GM12878 (cell line): ENCODE data around the gene NCF2. TPM values are rescaled to one million over a fixed set of nuclear protein-coding genes. Genes with fewer than 3 reads are reported as not detected.

Experiments
- ASH2L ChIP-seq: fragments of 300-600, 200-600 bp; sonication (generic); IDR thresholded peaks from 2 replicates; pipeline ENCODE4 v1.6.1; 2017; ENCODE audit warnings: low read depth, mild to moderate bottlenecking, borderline replicate concordance
- BACH1 ChIP-seq: fragments of 450-650 bp; IDR thresholded peaks from 2 replicates; pipeline ENCODE4 v1.6.1; 2017; ENCODE audit warnings: mild to moderate bottlenecking, borderline replicate concordance
- CTCF ChIP-seq, 3 experiments: IDR thresholded peaks in 2 of 3; conservative IDR thresholded peaks in 1 of 3; 2 replicates each; pipeline ENCODE4 v1.5.1; 2011; ENCODE audit warnings: low read depth in 3 of 3, low read length in 3 of 3, mild to moderate bottlenecking in 3 of 3, control low read depth in 2 of 3, moderate library complexity in 2 of 3, inconsistent platforms in 1 of 3, mixed read lengths in 1 of 3; ENCODE audit not compliant: control insufficient read depth in 2 of 3, insufficient read depth in 1 of 3; ENCODE audit errors: extremely low read depth in 1 of 3
- EP300 ChIP-seq, 2 experiments: fragments of 150-350 bp in 1 of 2; IDR thresholded peaks; 2 replicates each; pipeline ENCODE4 v1.6.1; 2011 to 2012; ENCODE audit warnings: low read depth in 2 of 2, low read length in 2 of 2, borderline replicate concordance in 1 of 2, improper control_type of control experiment in 1 of 2, inconsistent platforms in 1 of 2; ENCODE audit not compliant: control insufficient read depth in 1 of 2
- ESRRA ChIP-seq: IDR thresholded peaks from 2 replicates; pipeline ENCODE4 v1.6.1; 2012; ENCODE audit warnings: mild to moderate bottlenecking, low read length, improper control_type of control experiment
- EZH2 ChIP-seq: IDR thresholded peaks from 2 replicates; pipeline ENCODE4 v1.6.1; 2012; ENCODE audit warnings: low read depth, mild to moderate bottlenecking, control low read depth, inconsistent platforms, low read length, borderline replicate concordance; ENCODE audit not compliant: control insufficient read depth
- FOS ChIP-seq: IDR thresholded peaks from 3 replicates; pipeline ENCODE4 v1.6.1; 2011; ENCODE audit warnings: borderline replicate concordance; ENCODE audit not compliant: insufficient read length; ENCODE audit errors: extremely low read depth
- HDAC6 ChIP-seq: fragments of 200-600 bp; sonication (generic); IDR thresholded peaks from one replicate; pipeline ENCODE4 v1.8.0; 2017; ENCODE audit warnings: antibody characterized with exemption; ENCODE audit not compliant: unreplicated experiment
- JUNB ChIP-seq: IDR thresholded peaks from 2 replicates; pipeline ENCODE4 v1.6.1; 2016; ENCODE audit warnings: antibody characterized with exemption, mild to moderate bottlenecking
- JUND ChIP-seq: IDR thresholded peaks from 2 replicates; pipeline ENCODE4 v1.6.1; 2012; ENCODE audit warnings: low read depth, mild to moderate bottlenecking, low read length, improper control_type of control experiment, moderate library complexity
- LARP7 ChIP-seq: fragments of 450-650 bp; IDR thresholded peaks from 2 replicates; pipeline ENCODE4 v1.6.1; 2017; ENCODE audit warnings: mild to moderate bottlenecking
- MYB ChIP-seq: fragments of 150-350 bp; IDR thresholded peaks from 2 replicates; pipeline ENCODE4 v1.6.1; 2014; ENCODE audit warnings: mild to moderate bottlenecking, low read depth, low read length, borderline replicate concordance
- NFYB ChIP-seq: IDR thresholded peaks from 2 replicates; pipeline ENCODE4 v1.6.1; 2011; ENCODE audit warnings: low read depth, mild to moderate bottlenecking, low read length, improper control_type of control experiment, moderate library complexity; ENCODE audit not compliant: insufficient read depth
- PRDM15 ChIP-seq: fragments of 450-650 bp; formaldehyde crosslinking; IDR thresholded peaks from 2 replicates; pipeline ENCODE4 v1.4.0; 2020; ENCODE audit warnings: mild to moderate bottlenecking, moderate library complexity
- RAD21 ChIP-seq: IDR thresholded peaks from 2 replicates; pipeline ENCODE4 v1.6.1; 2011; ENCODE audit warnings: mild to moderate bottlenecking, low read depth, low read length, moderate library complexity; ENCODE audit not compliant: insufficient read depth
- RUNX3 ChIP-seq: IDR thresholded peaks from 2 replicates; pipeline ENCODE4 v1.6.1; 2012; ENCODE audit warnings: low read length, inconsistent platforms
- SIX5 ChIP-seq: IDR thresholded peaks from 2 replicates; pipeline ENCODE4 v1.6.1; 2011; ENCODE audit warnings: mild to moderate bottlenecking, low read depth, low read length, moderate library complexity; ENCODE audit not compliant: severe bottlenecking
- SMAD5 ChIP-seq: IDR thresholded peaks from 2 replicates; pipeline ENCODE4 v1.6.1; 2016; ENCODE audit warnings: antibody characterized with exemption, low read depth
- YY1 ChIP-seq: IDR thresholded peaks from 2 replicates; pipeline ENCODE4 v1.6.1; 2011; ENCODE audit warnings: low read depth, mild to moderate bottlenecking, low read length
- ZBED1 ChIP-seq: IDR thresholded peaks from 2 replicates; pipeline ENCODE4 v1.6.1; 2016; ENCODE audit warnings: borderline replicate concordance
- ZNF274 ChIP-seq: IDR thresholded peaks from one replicate; pipeline ENCODE4 v1.8.0; 2011; ENCODE audit not compliant: insufficient read length, insufficient read depth
- ZZZ3 ChIP-seq: IDR thresholded peaks from 2 replicates; pipeline ENCODE4 v1.6.1; 2011; ENCODE audit warnings: low read depth; ENCODE audit not compliant: control insufficient read depth, insufficient read length
- polyA plus RNA-seq, 11 experiments: library from polyadenylated mRNA; depleted of rRNA in 4 of 11; unstranded in 6 of 11; stranded (reverse) in 5 of 11; fragments of >200 nt; fragmentation: Nextera tagmentation in 4 of 11; fragmentation: Illumina TruSeq in 1 of 11; extraction: Ambion mirVana in 4 of 11; extraction: Trizol in 1 of 11; gene quantifications; 1 replicate in 1 of 11; 2 replicates in 10 of 11; pipeline versions ENCODE4 v1.2.1 to v1.2.3, GENCODE V29; 2011 to 2016; ENCODE audit warnings: inconsistent platforms in 2 of 11, missing spikeins in 2 of 11, low read depth in 1 of 11
- total RNA-seq, 4 experiments: library from RNA; depleted of rRNA in 3 of 4; stranded (reverse); fragments of >200 nt in 3 of 4; fragmentation: Illumina TruSeq in 1 of 4; extraction: Trizol in 1 of 4; gene quantifications; 2 replicates each; pipeline versions ENCODE4 v1.2.1 to v1.2.3, GENCODE V29; 2013 to 2021
- TF ChIP-seq, protein P1 (sequence below): fragments of 450-650 bp; IDR thresholded peaks from 2 replicates; pipeline ENCODE4 v1.6.1; 2017; ENCODE audit warnings: borderline replicate concordance
- TF ChIP-seq, protein P2 (sequence below): IDR thresholded peaks from 2 replicates; pipeline ENCODE4 v1.6.1; 2012; ENCODE audit warnings: low read length, inconsistent platforms

Gene NCF2
- total and polyA plus RNA-seq, 10 of the 15 experiments (the other 5 are each of a cell fraction or from before 2014, with no cell fraction given) = 31.4 to 256 (median 77.1) TPM

DNA sequence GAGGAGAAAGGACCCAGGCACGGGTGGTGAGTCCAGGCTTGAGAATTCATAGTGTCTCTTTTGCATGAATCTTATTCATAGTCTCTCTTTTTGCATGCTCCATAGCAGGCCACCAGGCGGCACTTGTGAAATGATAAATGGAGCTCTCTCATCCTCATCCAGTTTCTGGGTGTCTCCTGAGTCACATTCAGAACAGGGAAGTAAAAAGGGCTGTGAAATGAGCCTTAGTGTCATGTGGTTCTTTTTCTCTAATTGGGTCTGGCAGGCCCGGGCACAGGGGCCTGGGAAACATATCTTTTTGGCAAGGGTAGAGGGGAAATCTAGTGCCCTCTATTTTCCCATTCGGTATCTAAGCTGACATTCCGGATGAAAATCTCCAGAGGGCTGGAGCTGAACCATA is 19.1 kb upstream of the NCF2 start (continued):
- TF ChIP-seq, protein P1, sequence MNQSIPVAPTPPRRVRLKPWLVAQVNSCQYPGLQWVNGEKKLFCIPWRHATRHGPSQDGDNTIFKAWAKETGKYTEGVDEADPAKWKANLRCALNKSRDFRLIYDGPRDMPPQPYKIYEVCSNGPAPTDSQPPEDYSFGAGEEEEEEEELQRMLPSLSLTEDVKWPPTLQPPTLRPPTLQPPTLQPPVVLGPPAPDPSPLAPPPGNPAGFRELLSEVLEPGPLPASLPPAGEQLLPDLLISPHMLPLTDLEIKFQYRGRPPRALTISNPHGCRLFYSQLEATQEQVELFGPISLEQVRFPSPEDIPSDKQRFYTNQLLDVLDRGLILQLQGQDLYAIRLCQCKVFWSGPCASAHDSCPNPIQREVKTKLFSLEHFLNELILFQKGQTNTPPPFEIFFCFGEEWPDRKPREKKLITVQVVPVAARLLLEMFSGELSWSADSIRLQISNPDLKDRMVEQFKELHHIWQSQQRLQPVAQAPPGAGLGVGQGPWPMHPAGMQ = no peak
- TF ChIP-seq JUND (no peak), BACH1 (no peak), JUNB (no peak; the same call in 1 of the 2 replicates), HDAC6 (no peak), CTCF (IDR thresholded peaks at IDR 0.05 in 2 of 3, conservative IDR thresholded peaks at IDR 0.05 in 1 of 3; ENCODE audit: control insufficient read depth in 2 of 3, extremely low read depth in 1 of 3, insufficient read depth in 1 of 3, low read depth in 3 of 3, low read length in 3 of 3) (peak; percentile 69 to 76 (median 72)), LARP7 (no peak), SMAD5 (no peak), FOS (no peak), ASH2L (no peak), ZZZ3 (no peak), RAD21 (peak; percentile 70), RUNX3 (no peak), NFYB (no peak), ZBED1 (peak; percentile 42; the same call in 1 of the 2 replicates), ZNF274 (no peak), YY1 (peak; percentile 57; the same call in 1 of the 2 replicates), ESRRA (no peak), SIX5 (no peak), MYB (no peak), EZH2 (no peak), PRDM15 (no peak), EP300 (IDR thresholded peaks at IDR 0.05; ENCODE audit: borderline replicate concordance in 1 of 2, control insufficient read depth in 1 of 2, low read depth in 2 of 2, low read length in 2 of 2) (peak in 1 of 2 experiments; percentile 57; a peak in 1 of 4 replicates)
- TF ChIP-seq, protein P2, sequence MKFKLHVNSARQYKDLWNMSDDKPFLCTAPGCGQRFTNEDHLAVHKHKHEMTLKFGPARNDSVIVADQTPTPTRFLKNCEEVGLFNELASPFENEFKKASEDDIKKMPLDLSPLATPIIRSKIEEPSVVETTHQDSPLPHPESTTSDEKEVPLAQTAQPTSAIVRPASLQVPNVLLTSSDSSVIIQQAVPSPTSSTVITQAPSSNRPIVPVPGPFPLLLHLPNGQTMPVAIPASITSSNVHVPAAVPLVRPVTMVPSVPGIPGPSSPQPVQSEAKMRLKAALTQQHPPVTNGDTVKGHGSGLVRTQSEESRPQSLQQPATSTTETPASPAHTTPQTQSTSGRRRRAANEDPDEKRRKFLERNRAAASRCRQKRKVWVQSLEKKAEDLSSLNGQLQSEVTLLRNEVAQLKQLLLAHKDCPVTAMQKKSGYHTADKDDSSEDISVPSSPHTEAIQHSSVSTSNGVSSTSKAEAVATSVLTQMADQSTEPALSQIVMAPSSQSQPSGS = peak; percentile 34; the same call in 1 of the 2 replicates
